ENCODE results near the gene TRPM2.

DNA sequence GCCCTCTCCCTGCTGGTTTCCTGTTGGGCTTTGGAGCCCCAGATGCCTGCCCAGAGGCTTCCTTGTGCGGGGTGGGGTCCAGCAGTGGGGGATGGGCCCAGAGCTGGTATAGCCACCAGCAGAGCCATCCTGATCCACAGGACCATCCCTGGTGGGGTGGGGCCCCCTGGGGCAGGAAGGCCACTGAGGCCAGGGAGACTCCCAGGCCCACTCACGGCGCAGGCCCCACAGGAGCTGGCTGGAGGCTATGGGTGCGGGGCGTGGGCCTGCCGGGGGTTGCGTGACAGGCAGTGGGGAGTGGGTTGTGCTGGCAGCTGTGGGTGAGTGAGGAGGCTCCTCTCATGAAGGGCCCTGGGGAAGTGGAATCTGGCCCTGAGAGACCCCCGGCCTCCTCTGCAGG lies 107.6 kb downstream of the TRPM2 start:
- no peak for TF ChIP-seq RFX5 (IDR thresholded peaks at IDR 0.05; ENCODE audit: low read depth, low read length)
- TF ChIP-seq POLR2A (IDR thresholded peaks at IDR 0.05; ENCODE audit: low read depth, low read length): no peak
- TF ChIP-seq SMC3 (IDR thresholded peaks at IDR 0.05; ENCODE audit: low read depth, low read length): no peak
- TF ChIP-seq, protein P1, sequence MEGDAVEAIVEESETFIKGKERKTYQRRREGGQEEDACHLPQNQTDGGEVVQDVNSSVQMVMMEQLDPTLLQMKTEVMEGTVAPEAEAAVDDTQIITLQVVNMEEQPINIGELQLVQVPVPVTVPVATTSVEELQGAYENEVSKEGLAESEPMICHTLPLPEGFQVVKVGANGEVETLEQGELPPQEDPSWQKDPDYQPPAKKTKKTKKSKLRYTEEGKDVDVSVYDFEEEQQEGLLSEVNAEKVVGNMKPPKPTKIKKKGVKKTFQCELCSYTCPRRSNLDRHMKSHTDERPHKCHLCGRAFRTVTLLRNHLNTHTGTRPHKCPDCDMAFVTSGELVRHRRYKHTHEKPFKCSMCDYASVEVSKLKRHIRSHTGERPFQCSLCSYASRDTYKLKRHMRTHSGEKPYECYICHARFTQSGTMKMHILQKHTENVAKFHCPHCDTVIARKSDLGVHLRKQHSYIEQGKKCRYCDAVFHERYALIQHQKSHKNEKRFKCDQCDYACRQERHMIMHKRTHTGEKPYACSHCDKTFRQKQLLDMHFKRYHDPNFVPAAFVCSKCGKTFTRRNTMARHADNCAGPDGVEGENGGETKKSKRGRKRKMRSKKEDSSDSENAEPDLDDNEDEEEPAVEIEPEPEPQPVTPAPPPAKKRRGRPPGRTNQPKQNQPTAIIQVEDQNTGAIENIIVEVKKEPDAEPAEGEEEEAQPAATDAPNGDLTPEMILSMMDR (conservative IDR thresholded peaks at IDR 0.05; ENCODE audit: low read depth, low read length): no peak
- TF ChIP-seq CEBPB (IDR thresholded peaks at IDR 0.05; ENCODE audit: low read depth, low read length): no peak
- TF ChIP-seq, protein P2, sequence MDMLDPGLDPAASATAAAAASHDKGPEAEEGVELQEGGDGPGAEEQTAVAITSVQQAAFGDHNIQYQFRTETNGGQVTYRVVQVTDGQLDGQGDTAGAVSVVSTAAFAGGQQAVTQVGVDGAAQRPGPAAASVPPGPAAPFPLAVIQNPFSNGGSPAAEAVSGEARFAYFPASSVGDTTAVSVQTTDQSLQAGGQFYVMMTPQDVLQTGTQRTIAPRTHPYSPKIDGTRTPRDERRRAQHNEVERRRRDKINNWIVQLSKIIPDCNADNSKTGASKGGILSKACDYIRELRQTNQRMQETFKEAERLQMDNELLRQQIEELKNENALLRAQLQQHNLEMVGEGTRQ (IDR thresholded peaks at IDR 0.05; ENCODE audit: low read depth, low read length): no peak
- no peak for TF ChIP-seq MAFK (IDR thresholded peaks at IDR 0.05; ENCODE audit: low read depth, low read length)
- no peak for TF ChIP-seq RAD21 (IDR thresholded peaks at IDR 0.05; ENCODE audit: low read length)
- TF ChIP-seq RCOR1 (IDR thresholded peaks at IDR 0.05; ENCODE audit: insufficient replicate concordance, low read length): no peak
- no peak for TF ChIP-seq NFE2L2 (IDR thresholded peaks at IDR 0.05; ENCODE audit: low read depth, low read length)

Data from IMR-90 (cell line).